IPS-NIHi11 (cell line): ENCODE data around the gene CMSS1.
A peak's percentile ranks its signal among the peaks of the same experiment; 100 is the strongest.

Source experiments
- DNase-seq: peaks from one replicate; pipeline ENCODE4 v3.0.0; 2012; ENCODE audit warnings: mixed read lengths, low spot score

The CMSS1 gene

DNA sequence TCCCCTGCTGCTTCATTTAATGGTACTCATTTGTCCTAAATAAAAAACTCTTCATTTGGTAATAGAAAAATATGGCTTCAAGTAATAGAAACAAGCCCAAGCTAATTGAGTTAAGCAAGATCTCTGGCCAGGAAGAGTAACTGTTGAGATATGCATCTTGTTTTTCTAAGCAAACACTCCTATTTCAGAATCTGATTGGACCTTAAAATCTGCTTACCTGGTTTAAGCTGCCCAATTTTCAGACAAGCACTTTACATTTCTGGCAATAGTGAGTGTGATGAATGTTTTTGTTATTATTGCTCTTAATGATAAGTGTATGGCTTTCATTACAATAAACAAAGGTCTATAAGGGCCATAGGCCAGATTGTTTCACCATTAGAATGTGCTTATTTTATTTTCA, 86.2 kb downstream of the CMSS1 start:
- no peak for DNase-seq

DNA sequence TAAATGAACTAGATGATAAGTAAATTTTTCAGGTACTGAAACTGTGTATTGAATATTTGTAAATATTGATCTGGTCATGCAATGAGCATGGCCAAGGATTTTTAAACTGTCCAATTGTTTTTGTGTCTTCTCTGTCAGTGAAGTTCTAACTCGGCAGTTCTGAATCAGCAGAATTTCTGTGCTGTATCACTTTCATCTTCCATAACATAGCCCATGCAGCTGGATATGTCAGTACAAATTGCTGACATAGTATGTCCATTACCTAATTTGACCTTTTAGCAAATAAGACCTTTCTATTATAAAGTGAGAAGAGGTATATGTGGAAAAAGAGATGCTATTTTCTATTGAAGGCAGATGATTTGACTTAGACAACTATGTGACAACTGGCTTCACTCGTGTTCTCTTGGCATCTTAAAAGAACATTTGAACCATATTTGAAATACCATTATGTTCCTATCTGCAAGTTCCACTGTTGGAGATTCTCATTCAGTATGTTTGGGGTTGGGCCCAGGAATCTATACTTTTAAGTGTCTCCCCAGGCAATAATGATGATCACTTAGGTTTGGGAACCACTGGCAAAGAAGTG, 90.4 kb downstream of the CMSS1 start:
- DNase-seq = no peak

- no peak for DNase-seq
Observed at GRCh38 chr3:99909714-99910495, 92.2 kb downstream of the CMSS1 start.

GRCh38 chr3:99910752-99911290, 93.2 kb downstream of the CMSS1 start:
- no peak for DNase-seq

GRCh38 chr3:99911433-99911832, 93.8 kb downstream of the CMSS1 start:
- DNase-seq = no peak

GRCh38 chr3:99915906-99916432, 98.3 kb downstream of the CMSS1 start:
- DNase-seq = no peak

- no peak for DNase-seq
Observed at GRCh38 chr3:99918715-99919114, 101.1 kb downstream of the CMSS1 start.

DNA sequence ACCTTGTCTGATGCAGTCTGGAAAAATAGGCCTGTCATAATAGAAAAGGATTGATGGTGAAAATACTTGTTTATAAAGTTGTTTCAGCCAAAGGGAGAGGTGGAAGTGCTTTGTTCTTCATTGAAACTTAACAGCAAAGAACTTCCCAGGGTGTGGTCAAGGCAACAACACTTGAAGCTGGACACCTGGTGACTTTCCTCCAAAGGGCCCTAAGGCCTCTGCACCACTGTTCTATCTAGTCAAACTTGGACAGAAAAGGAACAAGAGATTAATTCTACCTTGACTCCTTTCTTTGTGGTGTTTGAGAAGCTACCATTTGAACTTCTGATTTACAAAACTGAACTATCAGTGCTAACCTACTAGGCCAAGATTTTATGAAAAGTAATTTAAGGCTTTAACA, 102.0 kb downstream of the CMSS1 start:
- DNase-seq = no peak

DNA sequence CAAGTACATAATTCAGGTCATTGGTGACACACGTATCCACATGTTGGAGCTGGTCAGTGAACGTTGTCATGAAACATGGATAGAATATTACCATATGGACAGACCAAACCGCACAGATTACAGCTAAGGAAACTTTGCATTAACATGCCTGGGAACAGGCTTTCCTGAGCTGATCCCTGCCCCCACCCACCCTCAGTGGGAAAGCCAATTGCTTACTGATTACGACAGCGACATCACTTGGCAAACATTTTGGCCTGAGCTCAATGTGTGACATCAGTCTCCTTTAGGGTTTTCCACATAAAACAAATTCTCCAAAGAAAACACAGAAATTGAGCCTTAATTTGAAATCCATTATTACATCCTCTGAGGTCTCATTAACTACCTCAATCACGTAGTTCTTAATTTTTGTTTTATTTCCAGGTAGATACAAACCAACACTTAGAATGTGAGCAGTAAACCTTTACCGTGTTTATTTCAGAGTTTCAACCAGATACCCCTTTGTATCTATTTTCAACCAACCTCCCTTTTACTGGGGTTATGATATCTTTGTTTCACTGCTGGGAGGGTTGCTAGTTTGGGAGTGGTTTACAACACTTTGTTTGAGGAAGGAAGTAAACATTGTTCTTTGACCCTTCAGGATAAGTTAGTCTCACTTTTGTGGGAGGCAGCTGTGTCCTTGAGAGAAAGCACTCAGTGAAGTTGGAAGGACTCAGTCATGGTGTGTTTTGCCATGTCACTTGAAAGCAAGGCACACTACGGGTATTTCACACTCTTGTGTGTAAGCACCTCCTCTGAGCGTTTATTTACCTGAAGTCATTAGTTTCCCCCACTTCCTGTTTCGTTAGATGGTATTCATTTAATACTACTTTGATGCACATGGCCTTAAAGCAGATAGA, 103.1 kb downstream of the CMSS1 start:
- DNase-seq = peak; percentile 46

- DNase-seq = no peak
Observed at GRCh38 chr3:99921377-99921695, 103.7 kb downstream of the CMSS1 start.

DNA sequence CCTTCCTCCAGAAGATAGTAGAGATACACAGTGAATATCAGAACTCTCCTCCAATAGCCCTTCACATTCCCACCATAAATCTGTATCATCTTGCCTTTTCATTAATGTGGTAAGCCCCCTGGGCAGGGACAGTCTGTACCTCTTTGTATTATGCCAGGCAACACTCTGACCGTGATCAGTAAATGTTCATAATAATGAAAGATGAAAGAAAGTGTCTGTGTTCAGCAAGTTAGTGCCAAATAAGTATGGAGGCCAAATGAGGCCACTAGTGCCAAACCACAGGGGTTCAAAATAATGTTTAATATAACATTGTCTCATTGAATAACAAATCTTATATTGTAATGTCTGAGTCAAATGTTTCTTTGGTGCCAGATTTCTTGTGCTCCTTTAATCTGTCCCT, 104.3 kb downstream of the CMSS1 start:
- DNase-seq = no peak

GRCh38 chr3:99923873-99924272, 106.2 kb downstream of the CMSS1 start:
- DNase-seq = no peak

DNA sequence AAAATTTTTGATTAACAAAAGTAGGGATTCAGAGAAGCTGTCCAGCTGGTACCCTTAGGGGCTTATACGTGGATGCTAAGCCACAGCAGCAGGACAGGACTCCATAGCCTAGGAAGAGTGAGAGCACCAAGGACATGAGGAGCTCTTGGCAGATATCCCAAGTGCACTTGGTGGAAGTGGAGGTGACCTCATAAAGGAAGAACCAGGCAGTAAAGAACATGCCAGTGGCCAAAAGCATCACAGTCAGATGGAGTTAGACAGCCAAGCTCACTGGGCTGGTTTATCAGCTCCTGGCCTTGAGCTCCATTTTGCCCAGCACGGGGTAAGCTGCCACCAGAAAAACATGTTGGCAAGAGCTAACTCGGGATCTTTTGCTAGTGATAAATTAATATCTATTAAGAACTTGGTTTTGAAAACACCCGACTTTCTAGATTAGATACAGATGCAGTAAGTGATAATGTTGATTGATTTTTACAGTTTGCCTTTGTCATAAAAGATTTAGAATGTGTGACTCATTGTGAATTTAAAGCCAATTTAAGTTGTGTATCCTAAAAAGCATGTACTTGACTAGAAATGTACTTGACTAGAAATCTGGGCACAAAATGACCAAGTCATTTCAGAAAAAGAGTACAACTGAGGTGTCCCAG, 108.0 kb downstream of the CMSS1 start:
- no peak for DNase-seq

DNA sequence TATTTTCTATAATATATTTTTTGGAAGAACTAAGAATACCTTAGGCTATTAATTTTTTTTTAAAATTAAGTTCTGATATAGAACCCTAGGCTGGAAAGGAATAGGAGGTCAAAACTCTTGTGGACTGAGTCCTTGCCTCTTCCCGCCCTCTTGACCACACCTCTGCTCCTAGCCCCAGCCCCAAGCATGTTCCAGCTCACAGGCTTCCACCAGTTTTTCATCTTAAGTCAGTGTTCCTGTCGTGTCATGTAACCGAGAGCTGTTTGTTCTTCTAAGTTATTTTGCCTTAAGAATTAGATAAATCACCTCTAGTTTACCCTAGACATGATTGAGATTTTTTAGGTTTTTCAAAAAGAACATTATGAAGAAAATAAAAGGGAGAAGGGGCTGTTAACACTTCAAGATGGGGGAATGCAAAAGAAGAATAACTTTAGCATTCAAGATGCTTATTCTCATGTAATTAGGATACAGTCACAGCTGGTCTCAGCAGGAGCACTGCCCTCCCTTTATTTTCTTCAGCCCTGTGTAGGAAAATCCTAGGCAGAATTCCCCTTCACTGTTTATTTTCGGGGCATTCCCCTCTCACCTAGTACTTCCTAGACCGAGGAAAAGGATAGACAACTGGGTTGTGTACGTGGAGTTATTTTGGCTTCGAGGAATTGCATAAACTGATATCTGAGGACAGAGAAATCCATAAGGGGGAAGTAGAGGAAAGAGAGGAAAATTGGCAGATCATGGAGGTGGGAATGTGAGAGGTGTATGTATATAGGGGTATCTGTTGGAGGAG, 110.2 kb downstream of the CMSS1 start:
- peak; percentile 38 for DNase-seq

GRCh38 chr3:99928771-99929744, 111.4 kb downstream of the CMSS1 start:
- DNase-seq = peak; percentile 33

- no peak for DNase-seq
Observed at GRCh38 chr3:99929745-99930139, 112.1 kb downstream of the CMSS1 start.

DNA sequence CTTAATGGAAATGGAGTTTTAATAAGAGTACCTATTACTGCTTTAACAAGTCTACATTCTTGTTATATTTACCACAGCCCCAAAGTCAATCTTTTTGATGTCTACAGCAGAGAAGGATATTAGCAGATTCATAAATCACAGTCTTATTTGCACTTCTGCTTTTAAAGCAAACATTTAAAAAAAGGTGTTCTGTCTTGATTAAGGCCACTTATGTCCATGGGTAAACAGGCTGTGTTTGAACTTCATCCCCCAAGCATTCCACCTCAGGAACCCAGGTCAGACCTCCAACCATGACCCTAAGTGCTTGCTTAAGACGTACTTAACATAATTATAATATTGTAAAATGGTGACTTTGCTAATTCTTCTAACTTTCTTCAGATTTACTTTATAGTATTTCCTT, 113.4 kb downstream of the CMSS1 start:
- no peak for DNase-seq

- no peak for DNase-seq
Observed at GRCh38 chr3:99933971-99934750, 116.5 kb downstream of the CMSS1 start.
